Middle frontal gyrus (tissue), 1 donor: ENCODE measurements around the gene CAND2.

ENCODE experiments used
- DNase-seq: peaks from one replicate; pipeline ENCODE4 v3.0.0-alpha.2; 2015; ENCODE audit warnings: low spot score; ENCODE audit errors: extremely low spot score

CAND2 gene

GRCh38 chr3:12796171-12797123, at the start of gene CAND2:
TSS of gene CAND2 (plus strand) at chr3:12796680. CDS start at chr3:12796721, 41 bp downstream.
- DNase-seq = peak; percentile 15

GRCh38 chr3:12748477-12748876, 48.0 kb upstream of the CAND2 start:
- no peak for DNase-seq

GRCh38 chr3:12750223-12750622, 46.3 kb upstream of the CAND2 start:
- DNase-seq = no peak

GRCh38 chr3:12750658-12751071, 45.8 kb upstream of the CAND2 start:
- no peak for DNase-seq

GRCh38 chr3:12751571-12751970, 44.9 kb upstream of the CAND2 start:
- DNase-seq = no peak

- DNase-seq = no peak
Observed at GRCh38 chr3:12752102-12752501, 44.4 kb upstream of the CAND2 start.

- DNase-seq = no peak
Observed at GRCh38 chr3:12752809-12753208, 43.7 kb upstream of the CAND2 start.

GRCh38 chr3:12753275-12754028, 43.0 kb upstream of the CAND2 start:
- DNase-seq = no peak

- DNase-seq = no peak
Observed at GRCh38 chr3:12754313-12754712, 42.2 kb upstream of the CAND2 start.

- no peak for DNase-seq
Observed at GRCh38 chr3:12755754-12756153, 40.7 kb upstream of the CAND2 start.

GRCh38 chr3:12756175-12756574, 40.3 kb upstream of the CAND2 start:
- DNase-seq = no peak

GRCh38 chr3:12756635-12757034, 39.8 kb upstream of the CAND2 start:
- DNase-seq = no peak

- DNase-seq = no peak
Observed at GRCh38 chr3:12758025-12758781, 38.3 kb upstream of the CAND2 start.

GRCh38 chr3:12759097-12759679, 37.3 kb upstream of the CAND2 start, which contains the start of gene TMEM40:
TSS of gene TMEM40 (minus strand) at chr3:12759259. CDS start at chr3:12749832, 9,427 bp downstream.
- no peak for DNase-seq

- DNase-seq = no peak
Observed at GRCh38 chr3:12759693-12760565, 36.6 kb upstream of the CAND2 start.

- DNase-seq = no peak
Observed at GRCh38 chr3:12764171-12764776, 32.2 kb upstream of the CAND2 start.

GRCh38 chr3:12766541-12766940, 29.9 kb upstream of the CAND2 start:
- DNase-seq = no peak

- no peak for DNase-seq
Observed at GRCh38 chr3:12768579-12769527, 27.6 kb upstream of the CAND2 start.

GRCh38 chr3:12769761-12770160, 26.7 kb upstream of the CAND2 start:
- DNase-seq = no peak
